GF-D8 (cell line): Measurements from ENCODE around the gene FOLR1.
"Not testable (repeated sequence)": the region's sequence is repeated elsewhere in the genome, so short reads cannot be mapped to it uniquely, and the experiment has no call there.

Experiments used
- DNase-seq: peaks from one replicate; lab custom pipeline; 2025; lab: John Stamatoyannopoulos, UW

Gene FOLR1

DNA sequence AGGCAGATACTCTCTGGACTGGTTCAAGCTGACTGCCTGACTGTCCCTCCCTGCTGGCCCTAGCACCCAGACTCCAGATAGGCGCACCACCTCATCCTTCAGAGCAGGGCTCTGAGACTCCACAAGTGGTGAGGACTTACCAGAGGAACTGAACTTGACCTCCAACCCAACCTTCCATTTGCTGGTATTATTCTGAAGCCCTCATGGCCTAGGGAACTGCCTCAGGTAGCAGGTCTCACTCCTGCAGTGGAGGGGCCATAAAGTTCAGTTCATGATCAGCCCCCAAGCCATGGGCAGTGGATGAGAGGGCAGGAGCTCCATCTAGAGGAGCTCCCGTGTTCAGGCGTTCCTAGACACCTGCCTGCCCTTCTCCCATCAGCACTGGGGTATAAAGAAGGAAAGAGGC is 10.4 kb upstream of the FOLR1 start:
- not testable (repeated sequence) for DNase-seq

DNA sequence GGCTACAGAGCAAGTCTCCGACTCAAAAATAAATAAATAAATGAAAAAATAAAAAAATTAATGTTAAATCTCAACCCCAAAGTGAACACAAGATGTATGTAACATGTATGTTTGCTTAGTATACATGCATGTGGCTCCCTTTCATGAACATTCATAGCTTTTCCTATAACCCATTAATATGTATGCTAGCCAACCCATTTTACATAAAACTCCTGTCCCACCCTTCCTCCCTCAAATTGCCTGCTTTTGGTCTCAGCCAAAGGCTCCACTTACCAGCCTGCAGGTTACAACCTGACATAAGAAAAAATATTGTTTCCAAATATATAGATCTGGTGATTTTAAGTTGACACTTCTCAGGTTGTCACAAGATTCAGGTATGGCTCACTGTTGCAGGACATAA is 3.7 kb upstream of the FOLR1 start:
- DNase-seq, result no peak

DNA sequence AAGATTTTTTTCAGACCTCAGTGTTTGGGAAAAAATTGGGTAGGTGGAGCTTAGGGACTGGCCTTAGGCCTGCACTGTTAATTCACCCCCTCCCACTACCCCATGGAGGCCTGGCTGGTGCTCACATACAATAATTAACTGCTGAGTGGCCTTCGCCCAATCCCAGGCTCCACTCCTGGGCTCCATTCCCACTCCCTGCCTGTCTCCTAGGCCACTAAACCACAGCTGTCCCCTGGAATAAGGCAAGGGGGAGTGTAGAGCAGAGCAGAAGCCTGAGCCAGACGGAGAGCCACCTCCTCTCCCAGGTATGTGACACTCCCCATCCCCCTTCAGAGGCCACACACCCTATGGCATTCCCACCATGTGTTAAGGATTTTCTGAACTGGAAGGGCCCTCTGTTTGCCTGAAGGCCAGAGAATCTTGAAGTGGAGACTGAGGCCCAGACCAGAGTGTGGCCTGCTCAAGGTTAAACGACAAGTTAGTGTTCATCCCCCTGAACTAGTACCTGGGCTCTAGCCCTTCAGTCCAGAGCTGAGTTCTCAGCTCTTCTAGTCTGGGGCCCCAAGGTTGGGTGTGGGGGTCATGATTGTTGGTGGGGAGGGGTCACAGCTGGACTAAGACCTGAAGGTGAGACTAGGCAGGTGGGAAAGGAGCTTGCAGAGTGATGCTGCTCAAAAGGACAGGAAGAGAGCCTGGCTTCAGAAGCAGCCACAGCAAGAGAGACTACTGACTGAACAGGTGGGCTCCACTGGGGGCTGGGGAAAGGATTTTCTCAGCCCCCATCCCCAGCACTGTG is 2.3 kb upstream of the FOLR1 start:
- no peak for DNase-seq

DNA sequence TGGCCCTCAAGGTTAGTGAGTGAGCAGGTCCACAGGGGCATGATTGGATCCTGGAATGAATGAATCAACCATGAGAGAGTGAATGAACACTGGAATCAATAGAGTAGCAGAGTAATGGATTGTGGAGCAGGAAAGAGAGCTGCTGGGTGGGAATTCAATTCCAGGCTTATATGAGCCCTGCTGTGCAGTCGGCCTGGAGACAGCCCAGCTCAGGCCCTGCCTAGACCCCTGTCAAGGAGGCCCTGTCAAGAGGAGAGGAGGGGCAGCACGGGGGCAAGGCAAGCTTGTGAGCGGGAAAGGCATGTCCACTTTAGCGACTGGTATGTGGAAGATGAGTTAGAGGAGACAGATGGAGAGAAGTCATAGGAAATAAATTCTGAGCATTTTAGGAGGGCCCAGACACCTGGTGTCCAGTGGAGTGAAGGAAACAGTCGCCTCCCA is 1.3 kb upstream of the FOLR1 start:
- no peak for DNase-seq

DNA sequence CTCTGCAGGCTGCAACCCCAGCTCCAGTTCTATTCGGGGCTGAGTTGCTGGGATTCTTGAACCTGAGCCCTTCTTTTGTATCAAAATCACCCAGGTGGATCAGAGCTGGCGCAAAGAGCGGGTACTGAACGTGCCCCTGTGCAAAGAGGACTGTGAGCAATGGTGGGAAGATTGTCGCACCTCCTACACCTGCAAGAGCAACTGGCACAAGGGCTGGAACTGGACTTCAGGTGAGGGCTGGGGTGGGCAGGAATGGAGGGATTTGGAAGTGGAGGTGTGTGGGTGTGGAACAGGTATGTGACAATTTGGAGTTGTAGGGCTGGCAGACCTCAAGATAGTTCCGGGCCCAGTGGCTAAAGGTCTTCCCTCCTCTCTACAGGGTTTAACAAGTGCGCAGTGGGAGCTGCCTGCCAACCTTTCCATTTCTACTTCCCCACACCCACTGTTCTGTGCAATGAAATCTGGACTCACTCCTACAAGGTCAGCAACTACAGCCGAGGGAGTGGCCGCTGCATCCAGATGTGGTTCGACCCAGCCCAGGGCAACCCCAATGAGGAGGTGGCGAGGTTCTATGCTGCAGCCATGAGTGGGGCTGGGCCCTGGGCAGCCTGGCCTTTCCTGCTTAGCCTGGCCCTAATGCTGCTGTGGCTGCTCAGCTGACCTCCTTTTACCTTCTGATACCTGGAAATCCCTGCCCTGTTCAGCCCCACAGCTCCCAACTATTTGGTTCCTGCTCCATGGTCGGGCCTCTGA is 3.8 kb downstream of the FOLR1 start:
- no peak for DNase-seq

- not testable (repeated sequence) for DNase-seq
Observed at GRCh38 chr11:72201445-72201844, 9.5 kb downstream of the FOLR1 start.

DNA sequence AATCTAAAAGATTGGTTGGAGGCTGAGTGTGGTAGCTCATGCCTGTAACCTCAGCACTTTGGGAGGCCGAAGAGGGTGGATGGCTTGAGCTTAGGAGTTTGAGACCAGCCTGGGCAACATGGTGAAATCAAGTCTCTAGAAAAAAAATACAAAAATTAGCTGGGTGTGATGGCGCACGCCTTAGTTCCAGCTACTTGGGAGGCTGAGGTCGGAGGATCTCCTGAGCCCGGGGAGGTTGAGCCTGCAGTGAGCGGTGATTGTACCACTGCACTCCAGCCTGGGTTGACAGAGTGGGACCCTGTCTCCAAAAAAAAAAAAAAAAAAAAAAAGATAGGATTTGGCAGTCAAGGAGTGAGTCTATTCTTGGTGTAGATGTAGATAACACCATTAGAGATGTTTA is 10.6 kb downstream of the FOLR1 start:
- DNase-seq, result no peak

GRCh38 chr11:72203163-72203562 is 11.2 kb downstream of the FOLR1 start:
- DNase-seq, result no peak

GRCh38 chr11:72204886-72205285 is 12.9 kb downstream of the FOLR1 start:
- DNase-seq, result no peak

DNA sequence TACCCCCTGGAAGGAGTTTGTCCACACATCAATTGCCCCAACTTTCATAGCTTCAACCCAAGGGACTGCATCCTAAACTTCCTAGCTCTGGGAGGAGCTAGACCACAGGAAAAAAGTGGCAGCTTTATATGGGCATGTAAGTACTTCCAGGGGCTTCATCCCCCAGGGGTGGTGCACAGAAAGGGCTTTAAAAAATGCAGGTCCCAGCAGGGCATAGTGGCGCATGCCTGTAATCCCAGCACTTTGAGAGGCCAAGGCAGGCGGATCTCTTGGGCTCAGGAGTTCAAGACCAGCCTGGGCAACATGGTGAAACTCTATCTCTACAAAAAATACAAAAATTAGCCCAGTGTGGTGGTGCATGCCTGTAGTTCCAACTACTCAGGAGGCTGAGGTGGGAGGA is 14.9 kb downstream of the FOLR1 start:
- DNase-seq, result not testable (repeated sequence)

GRCh38 chr11:72208281-72208680 is 16.3 kb downstream of the FOLR1 start:
- no peak for DNase-seq

- DNase-seq, result peak; percentile 19
Observed at GRCh38 chr11:72209101-72209500, 17.2 kb downstream of the FOLR1 start.

DNA sequence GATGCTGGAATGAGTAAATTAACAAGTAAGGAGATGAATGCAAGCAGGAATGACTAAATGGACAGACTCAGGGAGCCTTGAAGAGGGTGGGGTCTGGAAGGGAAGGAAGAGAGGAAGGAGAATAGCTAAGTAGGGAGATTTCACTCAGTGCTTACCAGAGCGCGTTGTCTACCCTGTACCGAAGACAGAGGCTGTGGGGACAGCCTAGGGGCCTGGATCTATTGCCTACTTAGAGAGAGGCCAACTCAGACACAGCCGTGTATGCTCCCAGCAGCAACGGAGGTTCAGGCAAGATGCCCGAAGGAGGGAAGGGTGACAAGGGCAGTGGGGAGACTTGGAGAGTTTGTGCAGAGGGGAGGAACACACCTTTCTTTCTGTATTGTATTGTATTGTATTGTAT is 24.7 kb downstream of the FOLR1 start, which contains the start of gene FOLR2:
Gene FOLR2 (plus strand): TSS at position 157 of the 400 bp plus-strand sequence. CDS start 1,791 bp downstream, outside the sequence.
- no peak for DNase-seq

GRCh38 chr11:72217841-72218240 is 25.9 kb downstream of the FOLR1 start:
- peak; percentile 70 for DNase-seq

- DNase-seq, result no peak
Observed at GRCh38 chr11:72218251-72218745, 26.4 kb downstream of the FOLR1 start.

DNA sequence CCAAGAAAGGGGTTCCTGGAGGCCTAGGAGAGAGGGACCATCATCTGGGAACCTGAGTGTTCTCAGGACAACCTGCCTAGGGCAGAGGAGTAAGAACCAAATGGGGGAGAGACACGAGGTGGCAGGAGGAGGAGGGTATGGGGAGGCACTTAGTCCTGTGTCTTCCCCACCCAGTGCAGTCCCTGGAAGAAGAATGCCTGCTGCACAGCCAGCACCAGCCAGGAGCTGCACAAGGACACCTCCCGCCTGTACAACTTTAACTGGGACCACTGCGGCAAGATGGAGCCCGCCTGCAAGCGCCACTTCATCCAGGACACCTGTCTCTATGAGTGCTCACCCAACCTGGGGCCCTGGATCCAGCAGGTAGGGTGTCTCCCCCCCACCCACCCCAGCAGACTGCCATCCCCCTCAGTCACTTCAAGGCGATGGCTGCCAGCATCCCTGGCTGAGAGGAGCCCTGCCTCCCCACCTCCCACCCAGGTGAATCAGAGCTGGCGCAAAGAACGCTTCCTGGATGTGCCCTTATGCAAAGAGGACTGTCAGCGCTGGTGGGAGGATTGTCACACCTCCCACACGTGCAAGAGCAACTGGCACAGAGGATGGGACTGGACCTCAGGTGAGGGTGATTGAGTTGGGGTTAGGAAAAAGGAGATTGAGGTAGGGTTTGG is 28.9 kb downstream of the FOLR1 start:
- no peak for DNase-seq

GRCh38 chr11:72221386-72222075 is 29.6 kb downstream of the FOLR1 start:
- peak; percentile 13 for DNase-seq

- peak; percentile 1 for DNase-seq
Observed at GRCh38 chr11:72222106-72222891, 30.4 kb downstream of the FOLR1 start.

DNA sequence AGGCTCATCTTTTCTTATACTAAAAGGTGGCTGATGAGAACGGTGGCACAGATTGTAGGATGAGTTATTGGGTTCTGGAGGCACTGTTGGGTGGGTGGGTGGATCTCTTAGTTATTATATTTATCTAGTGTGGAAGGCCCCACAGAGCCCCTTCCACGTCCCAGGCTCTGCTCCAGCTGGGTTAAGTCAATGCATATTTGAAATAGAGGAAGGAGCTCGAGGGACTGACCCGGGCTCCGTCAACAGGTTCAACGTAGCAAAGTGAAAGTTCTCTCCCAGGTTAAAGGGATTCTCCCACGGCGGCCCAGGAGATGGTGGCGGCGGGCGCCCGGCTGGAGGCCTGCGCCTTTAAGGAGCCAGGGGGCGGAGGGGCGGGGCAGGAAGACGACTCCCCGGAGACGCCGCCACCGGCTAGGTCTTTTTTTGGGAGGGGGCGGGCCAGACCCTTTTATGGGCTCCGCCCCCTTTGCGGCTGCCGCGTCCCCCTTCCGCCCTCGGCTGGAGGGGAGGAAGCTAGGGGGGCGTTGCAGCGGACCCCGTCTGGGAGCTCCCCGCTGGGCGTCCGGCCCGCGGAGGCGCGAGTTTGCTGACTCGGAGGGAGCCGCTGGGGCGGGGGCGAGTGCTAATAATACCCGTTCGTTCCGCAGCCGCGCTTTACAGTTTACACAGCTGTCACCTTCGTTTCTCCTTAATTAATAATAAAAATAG is 31.1 kb downstream of the FOLR1 start:
- peak; percentile 93 for DNase-seq
